Measurements from ENCODE around the gene RAB11FIP4. TPM values are rescaled to one million over a fixed set of nuclear protein-coding genes. Genes with fewer than 3 reads are reported as not detected.
A peak's percentile ranks its signal among the peaks of the same experiment; 100 is the strongest.

The RAB11FIP4 gene
- total and polyA plus RNA-seq, 4 donors: 1.5 to 16.0 (median 3.3) TPM

DNA sequence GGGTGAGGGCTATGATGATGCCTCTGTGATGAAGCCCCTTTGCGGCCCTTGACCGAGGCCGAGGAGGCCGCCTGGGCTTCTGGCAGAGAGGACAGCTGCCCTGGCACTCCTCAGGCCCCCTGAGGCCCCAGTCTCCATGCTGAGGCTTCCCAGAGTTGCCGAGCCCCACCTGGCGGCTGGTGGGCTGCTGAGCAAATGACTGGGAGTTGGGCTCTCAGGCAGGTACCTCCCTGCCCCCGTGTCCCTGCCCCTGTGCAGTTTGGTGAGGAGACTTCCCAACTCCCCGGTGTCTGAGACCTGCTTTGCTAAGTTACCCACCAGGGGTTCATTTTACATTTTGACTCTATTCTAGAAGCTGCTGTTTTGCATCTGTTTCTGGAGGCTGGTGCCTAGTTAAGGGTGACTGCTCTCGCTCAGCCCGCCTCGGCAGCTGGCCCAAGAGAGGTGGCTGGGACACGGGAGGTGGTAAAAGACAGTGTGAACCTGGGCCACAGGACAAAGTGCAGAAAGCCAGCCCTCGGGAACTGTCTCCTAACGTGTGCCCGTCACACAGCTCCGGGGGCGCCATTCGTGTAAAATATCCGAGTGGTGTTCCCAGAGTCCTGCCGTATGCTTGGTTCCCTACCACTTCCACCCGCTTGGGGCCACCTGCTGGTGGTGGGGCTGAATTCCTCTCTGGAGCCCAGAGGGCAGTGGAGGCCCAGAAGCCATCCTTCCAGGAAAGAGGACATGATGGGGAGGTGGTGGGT is 134.5 kb downstream of the RAB11FIP4 start:
- no peak for TF ChIP-seq RXRA (IDR thresholded peaks at IDR 0.05)
- TF ChIP-seq, protein P1, sequence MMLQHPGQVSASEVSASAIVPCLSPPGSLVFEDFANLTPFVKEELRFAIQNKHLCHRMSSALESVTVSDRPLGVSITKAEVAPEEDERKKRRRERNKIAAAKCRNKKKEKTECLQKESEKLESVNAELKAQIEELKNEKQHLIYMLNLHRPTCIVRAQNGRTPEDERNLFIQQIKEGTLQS (IDR thresholded peaks at IDR 0.05): no peak
- TF ChIP-seq JUND (IDR thresholded peaks at IDR 0.05): no peak
- TF ChIP-seq, protein P2, sequence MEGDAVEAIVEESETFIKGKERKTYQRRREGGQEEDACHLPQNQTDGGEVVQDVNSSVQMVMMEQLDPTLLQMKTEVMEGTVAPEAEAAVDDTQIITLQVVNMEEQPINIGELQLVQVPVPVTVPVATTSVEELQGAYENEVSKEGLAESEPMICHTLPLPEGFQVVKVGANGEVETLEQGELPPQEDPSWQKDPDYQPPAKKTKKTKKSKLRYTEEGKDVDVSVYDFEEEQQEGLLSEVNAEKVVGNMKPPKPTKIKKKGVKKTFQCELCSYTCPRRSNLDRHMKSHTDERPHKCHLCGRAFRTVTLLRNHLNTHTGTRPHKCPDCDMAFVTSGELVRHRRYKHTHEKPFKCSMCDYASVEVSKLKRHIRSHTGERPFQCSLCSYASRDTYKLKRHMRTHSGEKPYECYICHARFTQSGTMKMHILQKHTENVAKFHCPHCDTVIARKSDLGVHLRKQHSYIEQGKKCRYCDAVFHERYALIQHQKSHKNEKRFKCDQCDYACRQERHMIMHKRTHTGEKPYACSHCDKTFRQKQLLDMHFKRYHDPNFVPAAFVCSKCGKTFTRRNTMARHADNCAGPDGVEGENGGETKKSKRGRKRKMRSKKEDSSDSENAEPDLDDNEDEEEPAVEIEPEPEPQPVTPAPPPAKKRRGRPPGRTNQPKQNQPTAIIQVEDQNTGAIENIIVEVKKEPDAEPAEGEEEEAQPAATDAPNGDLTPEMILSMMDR (IDR thresholded peaks at IDR 0.05; ENCODE audit: low read depth, low read length, missing input control): peak; percentile 39
- no peak for TF ChIP-seq FOXA2 (IDR thresholded peaks at IDR 0.05)
- no peak for TF ChIP-seq TAF1 (conservative IDR thresholded peaks at IDR 0.05)
- peak; percentile 56 to 75 for TF ChIP-seq RAD21 (IDR thresholded peaks at IDR 0.05)

DNA sequence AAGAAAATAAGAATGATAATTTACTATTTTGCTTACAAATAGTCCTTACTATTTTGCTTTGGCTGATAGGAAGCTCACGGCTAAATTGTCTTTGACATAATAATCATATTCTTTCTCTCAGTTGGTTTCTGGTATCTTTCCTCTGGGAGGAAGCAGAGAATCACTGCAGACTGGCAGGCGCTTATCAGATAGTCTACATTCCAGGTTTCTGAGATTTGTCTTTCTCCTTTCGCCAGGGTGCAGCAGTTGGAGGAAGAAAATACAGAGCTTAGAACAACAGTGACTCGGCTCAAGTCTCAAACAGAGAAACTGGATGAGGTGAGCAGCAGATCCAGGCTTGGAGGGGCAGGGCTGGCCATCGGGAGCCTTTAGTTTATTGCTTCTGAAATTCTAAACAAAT is 136.1 kb downstream of the RAB11FIP4 start:
- Histone ChIP-seq H3K9me3 (ENCODE audit: control insufficient read depth in 4 of 4, low read length in 3 of 4) (no peaks in the 10 kb centered on the region), H3K36me3 (ENCODE audit: control insufficient read depth in 4 of 4, insufficient read depth in 3 of 4, low read depth in 1 of 4, low read length in 3 of 4) (peaks cover 0 to 24% (median 3%) of the 10 kb centered on the region in 4 donors), H3K27me3 (ENCODE audit: control insufficient read depth in 4 of 4, insufficient read depth in 4 of 4, low read length in 3 of 4) (no peaks in the 10 kb centered on the region), H3K9ac (ENCODE audit: low read depth in 1 of 2, low read length in 2 of 2) (no peak overlapping the region), H3K4me3 (ENCODE audit: low read depth in 1 of 3, low read length in 3 of 3) (no peak overlapping the region), H3K4me1 (ENCODE audit: control insufficient read depth in 4 of 4, insufficient read depth in 4 of 4, low read length in 3 of 4) (peaks cover 0 to 17% (median 6%) of the 10 kb centered on the region in 4 donors), H3K27ac (ENCODE audit: low read depth in 1 of 2, low read length in 2 of 2) (no peak overlapping the region)
- no peak for DNase-seq (ENCODE audit: low spot score)
- WGBS: 78% methylated on average over 5 of the region's 5 CpGs
- no peak for TF ChIP-seq TAF1 (conservative IDR thresholded peaks at IDR 0.05)
- TF ChIP-seq HNF4G (IDR thresholded peaks at IDR 0.05): no peak
- TF ChIP-seq, protein P3, sequence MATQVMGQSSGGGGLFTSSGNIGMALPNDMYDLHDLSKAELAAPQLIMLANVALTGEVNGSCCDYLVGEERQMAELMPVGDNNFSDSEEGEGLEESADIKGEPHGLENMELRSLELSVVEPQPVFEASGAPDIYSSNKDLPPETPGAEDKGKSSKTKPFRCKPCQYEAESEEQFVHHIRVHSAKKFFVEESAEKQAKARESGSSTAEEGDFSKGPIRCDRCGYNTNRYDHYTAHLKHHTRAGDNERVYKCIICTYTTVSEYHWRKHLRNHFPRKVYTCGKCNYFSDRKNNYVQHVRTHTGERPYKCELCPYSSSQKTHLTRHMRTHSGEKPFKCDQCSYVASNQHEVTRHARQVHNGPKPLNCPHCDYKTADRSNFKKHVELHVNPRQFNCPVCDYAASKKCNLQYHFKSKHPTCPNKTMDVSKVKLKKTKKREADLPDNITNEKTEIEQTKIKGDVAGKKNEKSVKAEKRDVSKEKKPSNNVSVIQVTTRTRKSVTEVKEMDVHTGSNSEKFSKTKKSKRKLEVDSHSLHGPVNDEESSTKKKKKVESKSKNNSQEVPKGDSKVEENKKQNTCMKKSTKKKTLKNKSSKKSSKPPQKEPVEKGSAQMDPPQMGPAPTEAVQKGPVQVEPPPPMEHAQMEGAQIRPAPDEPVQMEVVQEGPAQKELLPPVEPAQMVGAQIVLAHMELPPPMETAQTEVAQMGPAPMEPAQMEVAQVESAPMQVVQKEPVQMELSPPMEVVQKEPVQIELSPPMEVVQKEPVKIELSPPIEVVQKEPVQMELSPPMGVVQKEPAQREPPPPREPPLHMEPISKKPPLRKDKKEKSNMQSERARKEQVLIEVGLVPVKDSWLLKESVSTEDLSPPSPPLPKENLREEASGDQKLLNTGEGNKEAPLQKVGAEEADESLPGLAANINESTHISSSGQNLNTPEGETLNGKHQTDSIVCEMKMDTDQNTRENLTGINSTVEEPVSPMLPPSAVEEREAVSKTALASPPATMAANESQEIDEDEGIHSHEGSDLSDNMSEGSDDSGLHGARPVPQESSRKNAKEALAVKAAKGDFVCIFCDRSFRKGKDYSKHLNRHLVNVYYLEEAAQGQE (IDR thresholded peaks at IDR 0.05): no peak
- no peak for TF ChIP-seq JUND (IDR thresholded peaks at IDR 0.05)
- TF ChIP-seq, protein P1 (IDR thresholded peaks at IDR 0.05): no peak
- TF ChIP-seq FOXA1 (IDR thresholded peaks at IDR 0.05): no peak
- no peak for TF ChIP-seq FOXA2 (IDR thresholded peaks at IDR 0.05)
- no peak for TF ChIP-seq RXRA (IDR thresholded peaks at IDR 0.05)
- TF ChIP-seq GABPA (IDR thresholded peaks at IDR 0.05 in 1 of 2, conservative IDR thresholded peaks at IDR 0.05 in 1 of 2): no peak
- TF ChIP-seq RAD21 (IDR thresholded peaks at IDR 0.05): no peak
- TF ChIP-seq YY1 (IDR thresholded peaks at IDR 0.05): no peak
- TF ChIP-seq NR2F2 (IDR thresholded peaks at IDR 0.05): no peak
- TF ChIP-seq, protein P4, sequence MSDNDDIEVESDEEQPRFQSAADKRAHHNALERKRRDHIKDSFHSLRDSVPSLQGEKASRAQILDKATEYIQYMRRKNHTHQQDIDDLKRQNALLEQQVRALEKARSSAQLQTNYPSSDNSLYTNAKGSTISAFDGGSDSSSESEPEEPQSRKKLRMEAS (IDR thresholded peaks at IDR 0.05): no peak
- no peak for TF ChIP-seq HNF4A (conservative IDR thresholded peaks at IDR 0.05)
- TF ChIP-seq, protein P2 (IDR thresholded peaks at IDR 0.05; ENCODE audit: low read depth, low read length, missing input control): no peak
- no peak for TF ChIP-seq SP1 (IDR thresholded peaks at IDR 0.05)

More for the DNA sequence above, 134.5 kb downstream of the RAB11FIP4 start:
- Histone ChIP-seq H3K36me3 (ENCODE audit: control insufficient read depth in 4 of 4, insufficient read depth in 3 of 4, low read depth in 1 of 4, low read length in 3 of 4) (peaks cover 0 to 9% (median 1%) of the 10 kb centered on the region in 4 donors), H3K27me3 (ENCODE audit: control insufficient read depth in 4 of 4, insufficient read depth in 4 of 4, low read length in 3 of 4) (no peaks in the 10 kb centered on the region), H3K27ac (ENCODE audit: low read depth in 1 of 2, low read length in 2 of 2) (no peak overlapping the region), H3K4me1 (ENCODE audit: control insufficient read depth in 4 of 4, insufficient read depth in 4 of 4, low read length in 3 of 4) (peaks cover 6 to 28% (median 14%) of the 10 kb centered on the region in 4 donors), H3K9me3 (ENCODE audit: control insufficient read depth in 4 of 4, low read length in 3 of 4) (no peaks in the 10 kb centered on the region), H3K9ac (ENCODE audit: low read depth in 1 of 2, low read length in 2 of 2) (no peak overlapping the region), H3K4me3 (ENCODE audit: low read depth in 1 of 3, low read length in 3 of 3) (no peak overlapping the region)
- no peak for DNase-seq (ENCODE audit: low spot score)
- WGBS: 75% methylated on average over 21 of the region's 21 CpGs

Data from liver (tissue), 9 donors.